Endodermal cell (in vitro differentiated cells): ENCODE measurements around the gene DUSP5. TPM values are rescaled to one million over a fixed set of nuclear protein-coding genes. Genes with fewer than 3 reads are reported as not detected.
A peak's percentile ranks its signal among the peaks of the same experiment; 100 is the strongest.

Experiments
- DNase-seq: peaks from one replicate; pipeline ENCODE4 v3.0.0-alpha.2; 2017
- H3K27ac ChIP-seq: 2 replicates; pipeline ENCODE4 v1.5.1; 2013; ENCODE audit warnings: mild to moderate bottlenecking, low read depth, low read length, moderate library complexity
- H3K27me3 ChIP-seq: 2 replicates; pipeline ENCODE4 v1.6.1; 2013; ENCODE audit warnings: mild to moderate bottlenecking, low read length, moderate library complexity; ENCODE audit not compliant: insufficient read depth, control insufficient read depth, poor library complexity, severe bottlenecking
- H3K36me3 ChIP-seq: 2 replicates; pipeline ENCODE4 v1.7.0; 2013; ENCODE audit warnings: mild to moderate bottlenecking, low read length, moderate library complexity; ENCODE audit not compliant: control insufficient read depth, insufficient read depth
- H3K4me1 ChIP-seq: one replicate; pipeline ENCODE4 v1.7.0; 2013; ENCODE audit warnings: low read length; ENCODE audit not compliant: control insufficient read depth, insufficient read depth
- H3K4me3 ChIP-seq: 2 replicates; pipeline ENCODE4 v1.5.1; 2013; ENCODE audit warnings: mild to moderate bottlenecking, low read length, moderate library complexity
- H3K9ac ChIP-seq: 2 replicates; pipeline ENCODE4 v1.6.1; 2013; ENCODE audit warnings: mild to moderate bottlenecking, low read length, moderate library complexity; ENCODE audit not compliant: poor library complexity, severe bottlenecking; ENCODE audit errors: extremely low read depth
- H3K9me3 ChIP-seq: 2 replicates; pipeline ENCODE4 v1.6.1; 2013; ENCODE audit warnings: mild to moderate bottlenecking, low read length, moderate library complexity; ENCODE audit not compliant: control insufficient read depth
- H3K27ac Mint-ChIP-seq: 2 replicates; pipeline ENCODE4 v1.8.0; 2020; ENCODE audit warnings: mixed read lengths
- H3K27me3 Mint-ChIP-seq: 2 replicates; pipeline ENCODE4 v1.8.0; 2021; ENCODE audit warnings: mild to moderate bottlenecking, mixed read lengths; ENCODE audit not compliant: insufficient read depth
- H3K36me3 Mint-ChIP-seq: 2 replicates; pipeline ENCODE4 v1.8.0; 2020; ENCODE audit warnings: low read depth, mixed read lengths
- H3K4me1 Mint-ChIP-seq: 2 replicates; pipeline ENCODE4 v1.8.0; 2020; ENCODE audit warnings: mixed read lengths
- H3K4me3 Mint-ChIP-seq: 2 replicates; pipeline ENCODE4 v1.8.0; 2020; ENCODE audit warnings: mild to moderate bottlenecking, moderate library complexity, mixed read lengths
- H3K9me3 Mint-ChIP-seq: 2 replicates; pipeline ENCODE4 v1.8.0; 2020; ENCODE audit warnings: mild to moderate bottlenecking, mixed read lengths
- WGBS, 2 experiments: methylation state at CpG; one replicate each; pipeline versions ENCODE4 v1.1.5 to v1.1.7; 2013; ENCODE audit warnings: missing lambda C conversion rate in 2 of 2, mixed read lengths in 1 of 2; ENCODE audit not compliant: insufficient coverage in 1 of 2, insufficient read length in 1 of 2; 5-methylcytosine and 5-hydroxymethylcytosine counted together
- total RNA-seq, 2 donors: library from RNA; stranded (reverse); fragmentation: NEBNext Ultra II Directional in 1 of 2; extraction: Animal tissue kit (Norgen Biotek cat#: 25700) in 1 of 2; gene quantifications; 2 replicates in 1 of 2; 3 replicates in 1 of 2; pipeline ENCODE4 v1.2.1, GENCODE V29; 2021
- TF ChIP-seq, protein P1 (sequence below): fragments of 200-600 bp; sonication (generic); conservative IDR thresholded peaks from 2 replicates; pipeline ENCODE4 v1.5.0; 2021; ENCODE audit warnings: antibody characterized with exemption, mild to moderate bottlenecking

The DUSP5 gene
- total RNA-seq, 2 donors from 2014 or later, result 60.0 to 60.3 TPM

DNA sequence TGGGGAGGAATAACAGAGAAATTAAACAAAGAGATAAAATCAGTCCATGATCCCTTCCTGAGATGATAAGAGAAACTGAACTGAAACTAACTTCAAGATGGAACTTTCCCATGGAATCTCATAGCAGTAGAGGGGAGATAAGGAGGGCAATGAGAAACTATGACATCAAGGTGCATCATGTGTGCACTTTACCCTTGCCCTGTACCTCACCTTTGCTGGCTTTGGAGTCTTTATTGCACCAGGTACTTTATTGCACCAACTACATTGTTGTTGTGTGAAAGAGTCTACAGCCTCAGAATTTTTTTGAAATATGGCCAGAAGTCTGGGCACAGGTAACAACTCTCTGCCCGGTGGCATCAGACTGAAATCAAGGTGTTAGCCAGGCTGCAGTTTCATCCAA is 58.6 kb downstream of the DUSP5 start:
- Mint-ChIP-seq H3K4me3 (no peak overlapping the region), H3K4me1 (peaks cover 23% of the 10 kb centered on the region), H3K27me3 (no peaks in the 10 kb centered on the region), H3K27ac (no peak overlapping the region), H3K36me3 (no peaks in the 10 kb centered on the region), H3K9me3 (peaks cover 10% of the 10 kb centered on the region)
- TF ChIP-seq, protein P1, sequence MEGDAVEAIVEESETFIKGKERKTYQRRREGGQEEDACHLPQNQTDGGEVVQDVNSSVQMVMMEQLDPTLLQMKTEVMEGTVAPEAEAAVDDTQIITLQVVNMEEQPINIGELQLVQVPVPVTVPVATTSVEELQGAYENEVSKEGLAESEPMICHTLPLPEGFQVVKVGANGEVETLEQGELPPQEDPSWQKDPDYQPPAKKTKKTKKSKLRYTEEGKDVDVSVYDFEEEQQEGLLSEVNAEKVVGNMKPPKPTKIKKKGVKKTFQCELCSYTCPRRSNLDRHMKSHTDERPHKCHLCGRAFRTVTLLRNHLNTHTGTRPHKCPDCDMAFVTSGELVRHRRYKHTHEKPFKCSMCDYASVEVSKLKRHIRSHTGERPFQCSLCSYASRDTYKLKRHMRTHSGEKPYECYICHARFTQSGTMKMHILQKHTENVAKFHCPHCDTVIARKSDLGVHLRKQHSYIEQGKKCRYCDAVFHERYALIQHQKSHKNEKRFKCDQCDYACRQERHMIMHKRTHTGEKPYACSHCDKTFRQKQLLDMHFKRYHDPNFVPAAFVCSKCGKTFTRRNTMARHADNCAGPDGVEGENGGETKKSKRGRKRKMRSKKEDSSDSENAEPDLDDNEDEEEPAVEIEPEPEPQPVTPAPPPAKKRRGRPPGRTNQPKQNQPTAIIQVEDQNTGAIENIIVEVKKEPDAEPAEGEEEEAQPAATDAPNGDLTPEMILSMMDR, result no peak
- no peaks in the 10 kb centered on the region for H3K27me3 ChIP-seq
- WGBS, 2 experiments, result 97% methylated on average over 1 of the region's 1 CpG; no CpG with 5 or more reads in 1 of the 2 experiments
- no peak overlapping the region for H3K9ac ChIP-seq
- H3K36me3 ChIP-seq, result no peaks in the 10 kb centered on the region
- peaks cover 8% of the 10 kb centered on the region for H3K9me3 ChIP-seq
- no peak overlapping the region for H3K4me3 ChIP-seq
- no peak for DNase-seq
- no peak overlapping the region for H3K27ac ChIP-seq
- H3K4me1 ChIP-seq, result peaks cover 9% of the 10 kb centered on the region

DNA sequence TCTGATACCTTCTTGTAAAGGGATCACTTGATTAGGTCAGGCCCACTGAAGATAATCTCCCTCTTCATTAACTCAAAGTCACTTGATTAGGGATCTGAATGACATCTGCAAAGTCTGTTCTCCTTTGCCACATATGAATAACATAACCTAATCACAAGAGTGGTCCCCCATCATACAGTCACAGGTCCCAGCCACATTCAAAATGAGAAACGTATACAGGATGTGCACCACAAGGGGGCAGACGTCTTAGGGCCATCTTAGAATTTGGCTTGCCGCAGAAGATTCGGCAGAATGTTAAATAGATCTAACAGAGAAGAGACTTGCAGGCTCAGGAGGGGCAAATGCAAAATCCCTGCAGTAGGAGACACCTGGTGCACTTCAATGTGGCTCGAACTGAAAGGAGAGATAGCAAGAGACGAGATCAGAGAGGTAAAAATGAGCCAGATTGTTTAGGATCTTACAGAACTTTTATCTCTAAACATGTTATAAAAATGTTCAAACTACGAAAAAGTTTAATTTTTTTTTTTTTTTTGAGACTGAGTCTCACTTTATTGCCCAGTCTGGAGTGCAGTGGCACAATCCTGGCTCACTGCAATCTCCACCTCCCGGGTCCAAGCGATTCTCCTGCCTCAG is 59.4 kb downstream of the DUSP5 start:
- Mint-ChIP-seq H3K36me3 (no peaks in the 10 kb centered on the region), H3K27ac (no peak overlapping the region)
- WGBS, 2 experiments, result 60 to 69% methylated on average over 6 to 9 of the region's 9 CpGs

GRCh38 chr10:110558041-110558440 is 60.3 kb downstream of the DUSP5 start:
- no peak overlapping the region for H3K9ac ChIP-seq
- Mint-ChIP-seq H3K9me3 (peaks cover 3% of the 10 kb centered on the region), H3K36me3 (no peaks in the 10 kb centered on the region), H3K4me1 (peaks cover 23% of the 10 kb centered on the region), H3K27me3 (no peaks in the 10 kb centered on the region), H3K4me3 (no peak overlapping the region), H3K27ac (no peak overlapping the region)
- DNase-seq, result no peak
- no peaks in the 10 kb centered on the region for H3K27me3 ChIP-seq
- H3K4me1 ChIP-seq, result peaks cover 9% of the 10 kb centered on the region
- no peak overlapping the region for H3K4me3 ChIP-seq
- H3K36me3 ChIP-seq, result no peaks in the 10 kb centered on the region
- TF ChIP-seq, protein P1, result no peak
- peaks cover 3% of the 10 kb centered on the region for H3K9me3 ChIP-seq
- WGBS, 2 experiments, result 85 to 89% methylated on average over 2 to 3 of the region's 3 CpGs
- no peak overlapping the region for H3K27ac ChIP-seq

More for the DNA sequence above, 59.4 kb downstream of the DUSP5 start:
- DNase-seq, result peak; percentile 80
- no peaks in the 10 kb centered on the region for H3K27me3 ChIP-seq
- TF ChIP-seq, protein P1, result peak; percentile 83
- H3K9me3 ChIP-seq, result peaks cover 8% of the 10 kb centered on the region
- peaks cover 23% of the 10 kb centered on the region for H3K4me1 Mint-ChIP-seq
- H3K4me1 ChIP-seq, result peaks cover 9% of the 10 kb centered on the region
- no peaks in the 10 kb centered on the region for H3K36me3 ChIP-seq
- H3K4me3 Mint-ChIP-seq, result no peak overlapping the region
- no peaks in the 10 kb centered on the region for H3K27me3 Mint-ChIP-seq
- peaks cover 10% of the 10 kb centered on the region for H3K9me3 Mint-ChIP-seq
- no peak overlapping the region for H3K4me3 ChIP-seq
- no peak overlapping the region for H3K27ac ChIP-seq
- no peak overlapping the region for H3K9ac ChIP-seq
